ENCODE measurements around the gene SYNGAP1.
A peak's percentile ranks its signal among the peaks of the same experiment; 100 is the strongest.

The SYNGAP1 gene

GRCh38 chr6:33424855-33425667 is 5.2 kb downstream of the SYNGAP1 start:
- DNase-seq: no peak

DNA sequence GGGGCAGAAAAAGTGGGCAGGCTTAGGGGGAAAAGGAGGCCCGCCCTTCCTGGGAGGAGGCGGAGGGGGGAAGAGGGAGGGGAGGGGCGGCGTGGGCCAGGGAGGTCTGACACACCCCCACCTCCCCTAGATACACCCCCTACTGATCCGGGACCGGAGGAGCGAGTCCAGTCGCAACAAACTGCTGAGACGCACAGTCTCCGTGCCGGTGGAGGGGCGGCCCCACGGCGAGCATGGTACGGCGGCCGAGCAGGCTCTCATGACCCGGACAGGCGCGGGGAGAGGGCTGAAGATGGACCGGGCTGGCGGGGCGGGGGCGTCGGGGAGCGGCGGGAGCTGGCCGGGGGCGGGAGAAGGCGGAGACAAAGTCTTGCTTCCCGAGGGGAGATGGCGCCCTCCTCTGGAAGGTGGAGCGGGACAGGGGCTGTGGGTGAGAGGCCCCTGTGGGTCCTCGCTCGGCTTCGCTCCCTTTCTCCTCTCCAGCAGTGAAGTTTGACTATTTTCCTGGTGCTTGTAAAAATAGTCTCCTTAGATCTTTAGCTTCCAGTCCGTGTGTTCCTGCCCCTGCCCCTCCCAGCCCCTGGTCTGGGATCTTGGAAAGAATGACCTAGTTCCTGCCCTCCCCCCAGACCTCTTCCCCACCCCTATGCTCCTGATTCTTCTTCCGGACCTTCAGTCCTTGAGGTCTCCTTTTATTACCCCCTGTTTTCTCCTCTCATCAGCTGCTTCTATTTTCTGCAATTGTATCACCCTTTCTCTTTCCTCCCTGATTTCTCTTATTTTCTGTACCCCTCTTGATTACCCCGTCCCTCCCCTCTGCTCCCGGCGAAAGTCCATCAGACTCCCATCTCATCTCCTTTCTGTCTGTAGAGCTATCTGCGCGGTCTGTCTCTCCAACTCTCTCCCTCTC is 6.1 kb downstream of the SYNGAP1 start:
- peak; percentile 40 for DNase-seq

DNA sequence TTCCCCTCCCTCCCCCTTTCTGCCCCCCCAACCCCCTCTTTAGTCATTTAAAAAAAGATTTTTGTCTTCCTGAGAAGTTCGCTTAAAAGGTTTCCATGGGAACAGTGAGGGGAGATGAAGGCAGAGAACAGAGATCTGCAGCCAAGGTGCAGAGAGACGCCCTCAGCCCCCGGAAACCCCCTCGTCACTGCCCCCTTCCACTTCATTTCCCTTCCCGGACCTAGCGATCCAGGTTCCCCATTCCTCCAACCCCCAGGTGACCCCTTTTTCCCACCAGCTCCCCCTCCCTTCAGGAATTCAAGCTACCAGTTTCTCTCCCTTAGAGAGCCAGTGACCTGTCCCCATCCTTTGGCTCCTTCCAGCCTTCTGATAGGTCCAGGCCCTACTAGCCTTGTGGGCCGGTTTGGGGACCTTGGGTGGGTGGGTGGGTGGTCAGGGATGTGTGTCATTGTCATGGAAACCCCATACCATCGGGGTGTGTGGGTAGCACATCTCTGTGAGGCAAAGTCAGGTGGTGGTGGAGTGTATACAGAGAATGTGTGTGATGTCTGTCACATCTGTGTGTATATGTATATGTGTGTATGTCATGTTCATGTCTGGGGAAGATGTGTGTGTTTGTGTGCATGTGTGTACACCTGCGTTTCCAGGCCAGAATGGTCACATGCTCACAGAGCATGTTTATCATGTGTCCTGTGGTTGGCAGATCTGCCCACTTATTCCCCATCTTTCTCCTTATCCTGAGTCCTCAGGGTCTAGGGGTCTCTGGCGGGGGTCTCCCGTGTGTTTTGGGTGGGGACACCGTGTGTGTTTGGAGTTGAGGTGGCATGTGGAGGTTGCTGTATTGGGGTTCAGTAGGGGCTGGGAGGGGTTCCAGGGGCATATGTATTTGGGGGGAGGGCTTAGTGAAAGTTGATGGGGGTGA is 7.0 kb downstream of the SYNGAP1 start:
- DNase-seq: no peak

- no peak for DNase-seq
Measured at GRCh38 chr6:33427585-33428223, 7.8 kb downstream of the SYNGAP1 start.

- no peak for DNase-seq
Measured at GRCh38 chr6:33428224-33428965, 8.5 kb downstream of the SYNGAP1 start.

DNA sequence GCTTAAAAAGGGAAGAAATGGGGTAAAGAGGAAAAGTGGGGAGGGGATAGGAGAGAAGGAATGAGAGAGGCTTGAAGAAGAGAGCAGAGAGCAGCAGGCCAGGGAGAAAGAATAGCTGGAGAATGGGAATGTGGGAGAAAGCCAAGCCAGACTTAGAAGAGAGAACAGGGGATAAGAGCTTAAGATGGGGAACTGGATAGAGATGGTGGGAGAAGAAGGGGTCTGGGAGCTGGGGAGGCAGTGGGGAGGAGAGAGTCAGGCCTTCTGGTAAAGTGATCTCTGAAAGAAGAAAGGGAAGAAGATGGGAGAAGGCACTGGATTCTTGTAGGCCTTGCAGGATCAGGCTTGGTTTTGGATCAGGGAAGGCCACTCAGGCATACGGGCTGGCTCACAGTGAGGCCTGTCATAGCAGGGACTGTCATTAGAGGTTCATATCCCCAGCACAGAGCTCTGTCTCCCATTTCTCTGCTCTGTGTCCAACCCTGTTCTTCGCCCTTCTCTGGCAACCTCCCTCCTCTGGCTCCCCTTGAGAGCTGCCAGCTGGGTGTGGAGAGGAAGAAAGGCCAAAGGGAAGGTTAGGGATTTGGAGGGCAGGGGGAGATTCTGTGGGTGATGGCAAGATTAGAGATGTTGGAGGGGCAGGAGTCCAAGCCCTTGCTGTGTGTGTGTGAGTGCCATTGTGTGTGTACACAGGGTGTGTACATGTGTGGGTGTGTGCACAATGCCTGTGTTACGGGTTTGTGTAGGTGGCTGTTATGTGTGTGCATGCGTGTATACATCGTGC is 9.3 kb downstream of the SYNGAP1 start:
- no peak for DNase-seq

- no peak for DNase-seq
Measured at GRCh38 chr6:33429750-33430052, 9.8 kb downstream of the SYNGAP1 start.

GRCh38 chr6:33430334-33430733 is 10.5 kb downstream of the SYNGAP1 start:
- DNase-seq: no peak

GRCh38 chr6:33430991-33431879 is 11.4 kb downstream of the SYNGAP1 start:
- no peak for DNase-seq

DNA sequence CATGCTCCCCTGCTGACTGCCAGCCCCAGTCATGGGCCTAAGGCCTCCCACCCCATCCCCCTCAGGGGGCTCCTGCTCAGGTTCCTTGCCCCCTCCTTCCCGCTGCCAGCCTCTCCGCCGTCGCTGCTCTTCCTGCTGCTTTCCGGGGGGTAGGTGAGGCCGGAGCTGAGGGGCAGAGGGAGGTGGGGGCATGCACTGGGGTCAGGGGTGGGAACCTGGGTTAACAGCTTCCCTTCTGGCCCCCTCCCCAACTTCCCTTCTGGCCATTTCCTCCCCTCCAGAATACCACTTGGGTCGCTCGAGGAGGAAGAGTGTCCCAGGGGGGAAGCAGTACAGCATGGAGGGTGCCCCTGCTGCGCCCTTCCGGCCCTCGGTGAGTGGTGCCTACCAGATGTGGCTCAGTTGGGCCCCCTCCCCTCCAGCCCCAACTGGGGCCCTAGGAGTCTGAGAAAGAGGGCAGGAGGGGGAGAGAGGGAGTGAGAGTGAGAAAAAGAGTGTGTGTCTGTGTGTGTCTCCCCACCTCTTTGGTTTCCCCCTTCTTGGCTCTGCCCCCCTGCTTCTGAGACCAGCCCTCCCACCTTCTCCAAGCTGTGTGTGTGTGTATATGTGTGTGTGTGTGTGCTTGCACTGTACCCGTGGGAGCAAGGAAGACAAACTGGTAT is 12.1 kb downstream of the SYNGAP1 start:
- no peak for DNase-seq

DNA sequence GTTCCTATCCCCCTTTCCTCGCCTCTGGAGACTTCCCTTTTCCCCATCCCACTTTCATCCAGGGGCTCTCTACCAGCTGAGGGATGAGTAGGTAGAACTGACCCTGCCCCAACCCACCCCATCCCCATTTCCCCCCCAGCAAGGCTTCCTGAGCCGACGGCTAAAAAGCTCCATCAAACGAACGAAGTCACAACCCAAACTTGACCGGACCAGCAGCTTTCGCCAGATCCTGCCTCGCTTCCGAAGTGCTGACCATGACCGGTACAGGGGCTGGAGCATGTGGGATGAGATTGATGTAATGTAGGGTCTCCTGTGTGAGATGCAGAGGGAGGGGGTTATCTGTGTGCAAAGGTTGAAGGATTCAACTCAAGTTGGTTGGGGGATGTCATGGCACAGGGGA is 12.7 kb downstream of the SYNGAP1 start:
- DNase-seq: no peak

DNA sequence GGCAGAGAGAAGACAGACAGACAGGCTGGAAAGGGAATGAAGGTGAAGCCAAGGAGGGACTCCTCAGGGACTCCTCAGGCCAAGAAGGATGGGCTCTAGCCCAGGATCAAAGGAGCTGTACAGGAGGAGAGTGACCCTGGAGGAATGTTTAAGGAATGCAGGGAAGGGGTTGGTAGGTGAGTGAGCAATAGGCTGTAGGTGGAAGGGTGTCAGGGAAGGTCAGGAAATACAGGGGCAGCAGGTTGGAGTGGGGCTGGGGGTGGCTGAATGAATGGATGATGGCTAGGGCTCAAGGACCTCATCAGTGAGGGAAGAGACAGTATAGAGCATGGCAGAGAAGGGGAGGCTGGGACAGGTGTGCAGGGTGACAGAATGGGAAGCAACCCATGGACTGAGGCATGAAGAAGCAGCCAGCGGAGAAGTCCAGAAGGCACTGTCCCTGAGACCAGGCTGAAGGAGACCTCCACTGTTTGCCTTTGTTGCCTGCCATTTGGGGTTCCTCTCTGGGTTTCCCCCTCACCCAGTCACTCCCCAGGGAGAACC is 13.2 kb downstream of the SYNGAP1 start:
- no peak for DNase-seq

DNA sequence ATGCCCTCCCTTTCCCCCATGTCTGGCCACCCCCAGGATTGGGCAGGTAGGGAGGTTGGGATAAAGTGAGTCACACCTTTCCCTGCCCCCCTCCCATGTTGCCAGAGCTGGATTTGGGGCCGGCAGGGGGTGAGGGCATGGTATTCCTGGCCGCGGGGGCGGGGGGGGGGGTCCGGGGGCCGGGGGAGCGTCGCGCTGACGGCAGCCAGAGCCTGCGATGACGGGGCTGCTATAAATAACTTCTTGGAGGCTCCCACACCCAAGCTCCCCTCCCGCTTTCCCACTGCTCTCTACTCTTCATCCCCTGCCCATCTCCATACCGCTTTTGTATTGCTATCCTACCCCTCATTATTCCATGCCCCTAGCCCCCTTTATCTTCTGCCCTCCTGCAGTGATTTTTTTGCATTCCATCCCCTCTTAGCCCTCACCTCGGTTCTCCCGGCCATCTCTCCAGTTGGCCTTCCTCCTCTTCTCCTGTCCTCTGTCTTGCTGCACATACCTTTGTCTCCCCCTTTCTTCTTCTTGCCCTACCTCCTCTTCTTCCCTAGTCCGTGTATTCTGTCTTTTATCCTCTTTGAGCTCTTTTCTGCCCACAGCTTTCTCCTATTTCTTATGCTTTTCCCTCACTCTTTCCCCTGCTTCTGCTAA is 13.8 kb downstream of the SYNGAP1 start:
- DNase-seq: no peak

DNA sequence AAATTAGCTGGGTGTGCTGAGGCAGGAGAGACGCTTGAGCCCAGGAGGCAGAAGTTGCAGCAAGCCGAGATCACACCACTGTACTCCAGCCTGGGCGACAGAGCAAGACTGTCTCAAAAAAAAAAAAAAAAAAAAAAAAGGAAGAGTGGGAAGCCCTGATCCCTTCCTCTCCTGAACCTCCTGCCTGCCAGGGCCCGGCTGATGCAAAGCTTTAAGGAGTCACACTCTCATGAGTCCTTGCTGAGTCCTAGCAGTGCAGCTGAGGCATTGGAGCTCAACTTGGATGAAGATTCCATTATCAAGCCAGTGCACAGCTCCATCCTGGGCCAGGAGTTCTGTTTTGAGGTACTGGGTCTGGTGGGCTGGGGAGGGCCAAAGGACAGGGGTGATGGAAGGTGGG is 15.1 kb downstream of the SYNGAP1 start:
- DNase-seq: no peak

GRCh38 chr6:33437666-33438065 is 17.8 kb downstream of the SYNGAP1 start:
- DNase-seq: no peak

DNA sequence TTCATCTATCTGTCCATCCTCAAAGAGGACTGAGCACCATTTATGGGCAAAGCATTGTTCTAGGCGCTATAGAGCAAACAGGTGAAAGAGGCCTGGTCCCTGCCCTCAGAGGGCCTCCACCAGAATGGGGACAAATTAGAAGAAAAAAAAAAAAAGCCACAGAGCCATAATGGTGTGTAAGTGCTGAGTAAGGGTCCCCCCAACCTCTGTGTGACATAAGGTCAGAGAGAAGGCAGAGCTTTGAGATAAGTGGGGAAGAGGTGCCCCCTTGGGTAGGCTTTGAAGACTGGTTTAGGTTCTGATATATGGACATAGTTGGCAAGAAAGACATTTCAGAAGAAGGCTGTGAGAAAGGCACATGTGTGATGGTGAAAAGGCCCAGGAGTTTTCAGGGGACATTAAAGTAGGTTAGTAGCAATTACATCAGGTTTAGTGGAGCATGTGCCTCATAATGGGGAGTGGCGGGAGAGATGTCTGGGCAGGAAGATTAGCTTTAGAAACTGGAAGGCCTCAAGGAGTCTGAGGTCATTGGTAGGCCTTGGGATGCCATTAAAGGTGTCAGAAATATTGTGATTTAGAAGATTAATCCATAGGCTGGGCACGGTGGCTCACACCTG is 19.2 kb downstream of the SYNGAP1 start:
- DNase-seq: no peak

GRCh38 chr6:33439956-33440648 is 20.2 kb downstream of the SYNGAP1 start:
- DNase-seq: no peak
